GM18499 (cell line): ENCODE results near the gene BCLAF1.
"Not testable (repeated sequence)": the region's sequence is repeated elsewhere in the genome, so short reads cannot be mapped to it uniquely, and the experiment has no call there.

Source experiments
- ATAC-seq: cut with Tn5 transposase; IDR thresholded peaks from one replicate; pipeline ENCODE4 v1.9.1; 2021; ENCODE audit warnings: moderate number of reproducible peaks; ENCODE audit not compliant: insufficient read depth, unreplicated experiment

The BCLAF1 gene

GRCh38 chr6:136312975-136313374 is 23.3 kb upstream of the BCLAF1 start:
- no peak for ATAC-seq

GRCh38 chr6:136309729-136310311 is 20.2 kb upstream of the BCLAF1 start:
- no peak for ATAC-seq

GRCh38 chr6:136309171-136309570 is 19.5 kb upstream of the BCLAF1 start:
- ATAC-seq, result no peak

- ATAC-seq, result not testable (repeated sequence)
Observed at GRCh38 chr6:136308469-136308868, 18.8 kb upstream of the BCLAF1 start.

GRCh38 chr6:136307351-136307750 is 17.7 kb upstream of the BCLAF1 start:
- ATAC-seq, result no peak

- no peak for ATAC-seq
Observed at GRCh38 chr6:136306466-136306865, 16.8 kb upstream of the BCLAF1 start.

- ATAC-seq, result no peak
Observed at GRCh38 chr6:136304410-136304809, 14.8 kb upstream of the BCLAF1 start.

GRCh38 chr6:136303516-136303915 is 13.9 kb upstream of the BCLAF1 start:
- ATAC-seq, result no peak

GRCh38 chr6:136294621-136295020 is 5.0 kb upstream of the BCLAF1 start:
- no peak for ATAC-seq

- ATAC-seq, result no peak
Observed at GRCh38 chr6:136290410-136291010, 864 bp upstream of the BCLAF1 start.

- ATAC-seq, result no peak
Observed at GRCh38 chr6:136289327-136289578, 393 bp downstream of the BCLAF1 start.

GRCh38 chr6:136288566-136289326 is 900 bp downstream of the BCLAF1 start:
- ATAC-seq, result no peak

- ATAC-seq, result no peak
Observed at GRCh38 chr6:136284909-136285308, 4.7 kb downstream of the BCLAF1 start.

GRCh38 chr6:136282906-136283305 is 6.7 kb downstream of the BCLAF1 start:
- ATAC-seq, result no peak

- no peak for ATAC-seq
Observed at GRCh38 chr6:136280032-136280609, 9.5 kb downstream of the BCLAF1 start.

GRCh38 chr6:136274062-136274461 is 15.6 kb downstream of the BCLAF1 start:
- no peak for ATAC-seq

GRCh38 chr6:136265101-136265500 is 24.5 kb downstream of the BCLAF1 start:
- no peak for ATAC-seq

GRCh38 chr6:136262940-136263339 is 26.7 kb downstream of the BCLAF1 start:
- no peak for ATAC-seq

GRCh38 chr6:136254851-136255466 is 34.7 kb downstream of the BCLAF1 start:
- ATAC-seq, result no peak

- no peak for ATAC-seq
Observed at GRCh38 chr6:136253734-136254133, 35.9 kb downstream of the BCLAF1 start.

GRCh38 chr6:136252441-136252840 is 37.2 kb downstream of the BCLAF1 start:
- ATAC-seq, result no peak
